SU-DHL-6 (cell line): ENCODE data around the gene RRM2.

ENCODE experiments used
- CTCF ChIP-seq: fragments of 200-600 bp; sonication (generic); IDR thresholded peaks from one replicate; pipeline ENCODE4 v1.5.1; 2017; ENCODE audit warnings: antibody characterized with exemption, mild to moderate bottlenecking, low read length, moderate library complexity; ENCODE audit not compliant: insufficient read depth, poor library complexity, severe bottlenecking
- EZH2phosphoT487 ChIP-seq: fragments of 200-600 bp; sonication (generic), shearing (Covaris generic); conservative IDR thresholded peaks from 2 replicates; pipeline ENCODE4 v1.6.1; 2018; ENCODE audit warnings: mild to moderate bottlenecking, antibody characterized with exemption, low read length, moderate library complexity, mixed read lengths

- no peak for TF ChIP-seq CTCF
- no peak for TF ChIP-seq EZH2phosphoT487
Observed at GRCh38 chr2:10132596-10132995, 10.1 kb downstream of the RRM2 start.
